ENCODE measurements around the gene SLC35D1.

SLC35D1 gene

GRCh38 chr1:67088440-67088839, 34.5 kb upstream of the SLC35D1 start:
- no peak for DNase-seq (ENCODE audit: extremely low spot score)
- ChIA-PET POLR2A (no interaction called here), CTCF (no interaction called here)
- TF ChIP-seq FOXM1 (IDR thresholded peaks at IDR 0.05; ENCODE audit: borderline replicate concordance), result no peak
- TF ChIP-seq SP1 (IDR thresholded peaks at IDR 0.05), result no peak
- TF ChIP-seq NFRKB (IDR thresholded peaks at IDR 0.05), result no peak
- TF ChIP-seq BHLHE40 (IDR thresholded peaks at IDR 0.05; ENCODE audit: borderline replicate concordance), result no peak
- no peak for TF ChIP-seq LEF1 (IDR thresholded peaks at IDR 0.05; ENCODE audit: borderline replicate concordance)
- TF ChIP-seq FOXK2 (IDR thresholded peaks at IDR 0.05), result no peak
- no peak for TF ChIP-seq FOXA1 (IDR thresholded peaks at IDR 0.05)
- TF ChIP-seq ZNF384 (IDR thresholded peaks at IDR 0.05), result no peak
- TF ChIP-seq PKNOX1 (IDR thresholded peaks at IDR 0.05), result no peak
- TF ChIP-seq SUZ12 (IDR thresholded peaks at IDR 0.05), result no peak
- TF ChIP-seq CTBP1 (IDR thresholded peaks at IDR 0.05; ENCODE audit: borderline replicate concordance), result no peak
- TF ChIP-seq TARDBP (IDR thresholded peaks at IDR 0.05), result no peak
- TF ChIP-seq ARNT (IDR thresholded peaks at IDR 0.05), result no peak
- no peak for TF ChIP-seq L3MBTL2 (conservative IDR thresholded peaks at IDR 0.05)
- no peak for TF ChIP-seq HDGF (IDR thresholded peaks at IDR 0.05; ENCODE audit: borderline replicate concordance)
- no peak for TF ChIP-seq ELF4 (IDR thresholded peaks at IDR 0.05)

GRCh38 chr1:67085326-67085725, 31.4 kb upstream of the SLC35D1 start:
- DNase-seq (ENCODE audit: extremely low spot score), result no peak
- CTCF ChIA-PET, result interaction anchor here (0.7 kb wide), 1 partner anchor 135 kb away, joined by 3 read pairs; no protein-coding TSS in a partner anchor
- TF ChIP-seq BHLHE40 (IDR thresholded peaks at IDR 0.05; ENCODE audit: borderline replicate concordance) (no peak), SP1 (IDR thresholded peaks at IDR 0.05) (no peak), ARNT (IDR thresholded peaks at IDR 0.05) (no peak), ELF4 (IDR thresholded peaks at IDR 0.05) (no peak), LEF1 (IDR thresholded peaks at IDR 0.05; ENCODE audit: borderline replicate concordance) (no peak), ZNF384 (IDR thresholded peaks at IDR 0.05) (no peak), FOXM1 (IDR thresholded peaks at IDR 0.05; ENCODE audit: borderline replicate concordance) (no peak), FOXA1 (IDR thresholded peaks at IDR 0.05) (no peak), FOXK2 (IDR thresholded peaks at IDR 0.05) (no peak), HDGF (IDR thresholded peaks at IDR 0.05; ENCODE audit: borderline replicate concordance) (no peak), SUZ12 (IDR thresholded peaks at IDR 0.05) (no peak), TARDBP (IDR thresholded peaks at IDR 0.05) (no peak), CTBP1 (IDR thresholded peaks at IDR 0.05; ENCODE audit: borderline replicate concordance) (no peak), NFRKB (IDR thresholded peaks at IDR 0.05) (no peak), L3MBTL2 (conservative IDR thresholded peaks at IDR 0.05) (no peak), PKNOX1 (IDR thresholded peaks at IDR 0.05) (no peak)
- POLR2A ChIA-PET, result interaction anchor here (1.3 kb wide), 1 partner anchor 32 kb away, joined by 8 read pairs; the partner anchor contains the start of gene SLC35D1

- no peak for DNase-seq (ENCODE audit: extremely low spot score)
- POLR2A ChIA-PET, result interaction anchor here (1.3 kb wide), 1 partner anchor 31 kb away, joined by 8 read pairs; the partner anchor contains the start of gene SLC35D1
- CTCF ChIA-PET, result interaction anchor here (0.7 kb wide), 1 partner anchor 135 kb away, joined by 3 read pairs; no protein-coding TSS in a partner anchor
These were observed 30.9 kb upstream of the SLC35D1 start for GRCh38 chr1:67084765-67085318.

GRCh38 chr1:67078291-67078690, 24.3 kb upstream of the SLC35D1 start:
- ChIA-PET POLR2A (no interaction called here), CTCF (no interaction called here)
- no peak for DNase-seq (ENCODE audit: extremely low spot score)
- TF ChIP-seq L3MBTL2 (conservative IDR thresholded peaks at IDR 0.05), result no peak
- no peak for TF ChIP-seq ZNF384 (IDR thresholded peaks at IDR 0.05)
- no peak for TF ChIP-seq HDGF (IDR thresholded peaks at IDR 0.05; ENCODE audit: borderline replicate concordance)
- TF ChIP-seq TARDBP (IDR thresholded peaks at IDR 0.05), result no peak
- TF ChIP-seq NFRKB (IDR thresholded peaks at IDR 0.05), result no peak
- TF ChIP-seq FOXK2 (IDR thresholded peaks at IDR 0.05), result no peak
- TF ChIP-seq LEF1 (IDR thresholded peaks at IDR 0.05; ENCODE audit: borderline replicate concordance), result no peak
- TF ChIP-seq PKNOX1 (IDR thresholded peaks at IDR 0.05), result no peak
- no peak for TF ChIP-seq SUZ12 (IDR thresholded peaks at IDR 0.05)
- no peak for TF ChIP-seq BHLHE40 (IDR thresholded peaks at IDR 0.05; ENCODE audit: borderline replicate concordance)
- TF ChIP-seq SP1 (IDR thresholded peaks at IDR 0.05), result no peak

More at GRCh38 chr1:67084765-67085318, 30.9 kb upstream of the SLC35D1 start:
- TF ChIP-seq SUZ12 (IDR thresholded peaks at IDR 0.05) (no peak), NFRKB (IDR thresholded peaks at IDR 0.05) (no peak), ELF4 (IDR thresholded peaks at IDR 0.05) (no peak), LEF1 (IDR thresholded peaks at IDR 0.05; ENCODE audit: borderline replicate concordance) (no peak)

GRCh38 chr1:67077593-67077992, 23.6 kb upstream of the SLC35D1 start:
- no peak for TF ChIP-seq SP1 (IDR thresholded peaks at IDR 0.05)
- no peak for TF ChIP-seq NFRKB (IDR thresholded peaks at IDR 0.05)
- TF ChIP-seq SUZ12 (IDR thresholded peaks at IDR 0.05), result no peak
- TF ChIP-seq ARNT (IDR thresholded peaks at IDR 0.05), result no peak
- no peak for TF ChIP-seq HDGF (IDR thresholded peaks at IDR 0.05; ENCODE audit: borderline replicate concordance)
- TF ChIP-seq PKNOX1 (IDR thresholded peaks at IDR 0.05), result no peak
- no peak for TF ChIP-seq FOXA1 (IDR thresholded peaks at IDR 0.05)
- no peak for TF ChIP-seq CTBP1 (IDR thresholded peaks at IDR 0.05; ENCODE audit: borderline replicate concordance)
- TF ChIP-seq ELF4 (IDR thresholded peaks at IDR 0.05), result no peak
- no peak for TF ChIP-seq TARDBP (IDR thresholded peaks at IDR 0.05)
- no peak for TF ChIP-seq FOXK2 (IDR thresholded peaks at IDR 0.05)
- TF ChIP-seq BHLHE40 (IDR thresholded peaks at IDR 0.05; ENCODE audit: borderline replicate concordance), result no peak
- TF ChIP-seq L3MBTL2 (conservative IDR thresholded peaks at IDR 0.05), result no peak
- TF ChIP-seq LEF1 (IDR thresholded peaks at IDR 0.05; ENCODE audit: borderline replicate concordance), result no peak
- TF ChIP-seq ZNF384 (IDR thresholded peaks at IDR 0.05), result no peak
- no peak for TF ChIP-seq FOXM1 (IDR thresholded peaks at IDR 0.05; ENCODE audit: borderline replicate concordance)
- ChIA-PET CTCF (no interaction called here), POLR2A (no interaction called here)
- DNase-seq (ENCODE audit: extremely low spot score), result no peak
